ENCODE data around the gene WDR11. TPM values are rescaled to one million over a fixed set of nuclear protein-coding genes. Genes with fewer than 3 reads are reported as not detected.

WDR11 gene
- total RNA-seq, 1 donor from 2014 or later: 61.2 TPM

DNA sequence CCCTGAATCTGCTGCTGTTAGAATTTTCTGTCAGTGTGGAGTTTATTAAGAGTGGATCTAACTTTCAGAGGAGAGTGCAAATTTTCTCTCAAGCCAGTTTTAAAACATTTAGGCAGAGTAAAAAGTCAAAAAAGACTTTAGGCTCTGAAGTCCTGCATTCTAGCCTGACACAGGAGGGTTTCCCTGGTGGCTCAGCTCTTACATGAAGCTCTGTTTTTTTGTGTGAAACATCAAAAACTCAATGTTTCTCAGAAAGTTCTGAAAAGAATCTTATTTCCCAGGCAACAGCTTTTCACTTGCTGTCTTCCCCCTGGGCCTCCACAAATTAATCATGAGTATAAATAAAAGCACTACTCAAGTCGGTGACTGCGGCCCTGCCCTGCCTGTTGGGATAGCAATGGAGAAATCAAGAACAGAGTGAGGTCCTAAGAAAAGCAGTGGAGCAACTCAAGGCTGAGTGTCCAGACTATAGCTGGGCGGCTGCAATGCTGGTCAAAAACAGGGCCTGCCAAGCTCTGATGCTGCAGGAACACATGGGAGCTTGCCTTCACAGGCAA lies 22.3 kb upstream of the WDR11 start:
- Mint-ChIP-seq H3K27ac (ENCODE audit: unreplicated experiment) (no peak overlapping the region), H3K27me3 (ENCODE audit: unreplicated experiment) (no peaks in the 10 kb centered on the region), H3K4me3 (ENCODE audit: unreplicated experiment) (no peak overlapping the region), H3K4me1 (ENCODE audit: unreplicated experiment) (no peaks in the 10 kb centered on the region), H3K9me3 (ENCODE audit: unreplicated experiment) (no peaks in the 10 kb centered on the region), H3K36me3 (ENCODE audit: low read depth, unreplicated experiment) (no peaks in the 10 kb centered on the region)
- DNase-seq (ENCODE audit: low spot score): no peak
- TF ChIP-seq, protein P1, sequence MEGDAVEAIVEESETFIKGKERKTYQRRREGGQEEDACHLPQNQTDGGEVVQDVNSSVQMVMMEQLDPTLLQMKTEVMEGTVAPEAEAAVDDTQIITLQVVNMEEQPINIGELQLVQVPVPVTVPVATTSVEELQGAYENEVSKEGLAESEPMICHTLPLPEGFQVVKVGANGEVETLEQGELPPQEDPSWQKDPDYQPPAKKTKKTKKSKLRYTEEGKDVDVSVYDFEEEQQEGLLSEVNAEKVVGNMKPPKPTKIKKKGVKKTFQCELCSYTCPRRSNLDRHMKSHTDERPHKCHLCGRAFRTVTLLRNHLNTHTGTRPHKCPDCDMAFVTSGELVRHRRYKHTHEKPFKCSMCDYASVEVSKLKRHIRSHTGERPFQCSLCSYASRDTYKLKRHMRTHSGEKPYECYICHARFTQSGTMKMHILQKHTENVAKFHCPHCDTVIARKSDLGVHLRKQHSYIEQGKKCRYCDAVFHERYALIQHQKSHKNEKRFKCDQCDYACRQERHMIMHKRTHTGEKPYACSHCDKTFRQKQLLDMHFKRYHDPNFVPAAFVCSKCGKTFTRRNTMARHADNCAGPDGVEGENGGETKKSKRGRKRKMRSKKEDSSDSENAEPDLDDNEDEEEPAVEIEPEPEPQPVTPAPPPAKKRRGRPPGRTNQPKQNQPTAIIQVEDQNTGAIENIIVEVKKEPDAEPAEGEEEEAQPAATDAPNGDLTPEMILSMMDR (IDR thresholded peaks at IDR 0.05; ENCODE audit: unreplicated experiment): no peak

DNA sequence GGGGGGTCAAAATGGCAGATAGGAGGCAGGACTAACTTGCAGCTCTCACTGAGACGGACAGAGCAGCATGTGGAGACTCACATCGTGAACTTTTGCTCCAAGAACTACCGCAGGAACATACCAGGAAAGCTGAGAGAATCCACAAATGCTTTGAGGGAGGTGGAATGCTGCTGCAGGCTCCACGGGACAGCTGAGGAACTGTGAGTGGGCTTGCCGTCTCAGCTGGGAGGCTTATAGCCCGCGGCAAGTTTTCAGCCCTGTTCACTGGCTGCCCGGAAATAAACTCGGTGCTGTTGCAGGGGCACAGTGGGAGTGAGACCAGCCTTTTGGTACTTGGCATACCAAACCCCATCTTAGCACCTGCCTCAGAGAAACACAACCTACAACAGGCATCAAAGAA lies 19.1 kb upstream of the WDR11 start:
- Mint-ChIP-seq H3K27me3 (ENCODE audit: unreplicated experiment) (no peaks in the 10 kb centered on the region), H3K36me3 (ENCODE audit: low read depth, unreplicated experiment) (no peaks in the 10 kb centered on the region), H3K9me3 (ENCODE audit: unreplicated experiment) (no peaks in the 10 kb centered on the region), H3K27ac (ENCODE audit: unreplicated experiment) (no peak overlapping the region), H3K4me3 (ENCODE audit: unreplicated experiment) (no peak overlapping the region), H3K4me1 (ENCODE audit: unreplicated experiment) (no peaks in the 10 kb centered on the region)
- DNase-seq (ENCODE audit: low spot score): no peak
- TF ChIP-seq, protein P1 (IDR thresholded peaks at IDR 0.05; ENCODE audit: unreplicated experiment): no peak

DNA sequence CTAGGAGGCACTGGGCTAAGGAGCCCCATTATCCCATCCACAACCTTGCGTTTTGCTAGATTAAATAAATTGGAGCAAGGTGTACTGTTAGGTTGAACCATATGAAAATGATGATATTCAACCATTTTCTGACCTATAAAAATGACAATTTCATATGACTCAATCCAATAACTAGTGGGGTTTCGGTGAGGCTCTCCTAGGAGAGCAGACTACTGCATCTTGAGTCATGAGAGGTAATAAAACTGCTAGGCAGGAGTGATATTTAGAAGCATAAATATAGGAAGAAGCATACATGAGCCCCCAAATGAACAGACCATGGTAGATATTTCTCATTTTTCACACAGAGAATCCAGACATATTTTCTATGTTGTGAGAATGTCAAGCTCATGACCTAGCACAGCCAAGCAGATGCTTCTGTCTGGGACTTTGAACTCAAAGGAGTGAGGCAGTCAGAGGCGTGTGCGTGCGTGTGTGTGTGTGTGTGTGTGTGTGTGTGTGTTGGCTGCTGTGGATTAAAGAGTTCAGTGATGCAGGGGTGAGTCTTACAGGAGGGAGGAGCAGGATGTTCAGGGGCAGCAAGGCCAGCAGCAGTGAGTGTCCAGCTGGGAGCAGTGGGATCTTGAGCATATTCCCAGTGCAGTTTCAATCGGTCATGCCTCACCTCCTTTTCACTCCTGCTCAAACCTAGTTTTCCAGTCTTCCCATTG lies 17.8 kb upstream of the WDR11 start:
- H3K4me1 Mint-ChIP-seq (ENCODE audit: unreplicated experiment): no peaks in the 10 kb centered on the region
- DNase-seq (ENCODE audit: low spot score): no peak
- no peaks in the 10 kb centered on the region for H3K36me3 Mint-ChIP-seq (ENCODE audit: low read depth, unreplicated experiment)
- H3K27ac Mint-ChIP-seq (ENCODE audit: unreplicated experiment): no peak overlapping the region
- no peak overlapping the region for H3K4me3 Mint-ChIP-seq (ENCODE audit: unreplicated experiment)
- H3K27me3 Mint-ChIP-seq (ENCODE audit: unreplicated experiment): no peaks in the 10 kb centered on the region
- H3K9me3 Mint-ChIP-seq (ENCODE audit: unreplicated experiment): no peaks in the 10 kb centered on the region
- TF ChIP-seq, protein P1 (IDR thresholded peaks at IDR 0.05; ENCODE audit: unreplicated experiment): no peak

DNA sequence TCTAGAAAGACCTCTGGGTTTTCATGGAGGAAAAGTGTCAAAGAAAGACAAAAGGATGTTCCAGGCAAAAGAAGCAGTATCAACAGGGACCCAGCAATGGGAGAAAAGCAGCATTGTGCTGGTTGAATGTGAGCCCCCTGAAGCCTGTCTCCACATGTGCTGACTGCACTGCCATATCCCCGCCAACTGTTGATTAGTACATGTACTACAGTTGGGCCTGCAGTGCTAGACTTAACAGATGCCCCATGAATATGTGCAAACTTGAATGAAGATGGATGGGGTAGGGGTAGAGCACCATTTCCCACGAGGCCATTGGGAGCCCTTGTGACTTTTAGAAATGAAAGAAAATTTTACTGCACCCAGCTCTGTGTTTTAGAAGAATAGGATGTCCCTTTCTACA lies 15.6 kb upstream of the WDR11 start:
- no peaks in the 10 kb centered on the region for H3K9me3 Mint-ChIP-seq (ENCODE audit: unreplicated experiment)
- no peaks in the 10 kb centered on the region for H3K4me1 Mint-ChIP-seq (ENCODE audit: unreplicated experiment)
- no peak overlapping the region for H3K27ac Mint-ChIP-seq (ENCODE audit: unreplicated experiment)
- no peak for DNase-seq (ENCODE audit: low spot score)
- no peak overlapping the region for H3K4me3 Mint-ChIP-seq (ENCODE audit: unreplicated experiment)
- TF ChIP-seq, protein P1 (IDR thresholded peaks at IDR 0.05; ENCODE audit: unreplicated experiment): no peak
- H3K36me3 Mint-ChIP-seq (ENCODE audit: low read depth, unreplicated experiment): no peaks in the 10 kb centered on the region
- no peaks in the 10 kb centered on the region for H3K27me3 Mint-ChIP-seq (ENCODE audit: unreplicated experiment)

DNA sequence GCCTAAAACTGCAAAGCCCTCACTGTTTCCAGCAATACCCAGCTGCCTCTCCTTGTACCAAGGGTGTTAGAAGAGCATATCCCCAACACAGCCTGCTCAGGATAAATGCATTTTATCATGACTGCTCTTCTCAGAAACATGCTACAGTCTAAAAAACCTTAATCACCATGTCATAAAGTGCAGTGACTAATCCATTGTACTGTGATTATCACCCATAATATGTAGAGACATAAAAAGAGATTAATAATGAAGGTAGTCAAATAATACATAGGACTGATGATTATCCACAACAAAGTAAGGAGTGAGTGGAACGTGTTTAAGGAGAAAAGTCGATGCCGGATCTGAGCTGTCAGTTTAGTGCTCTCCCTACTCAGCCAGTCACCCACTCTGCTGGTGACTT lies 12.2 kb upstream of the WDR11 start:
- Mint-ChIP-seq H3K27ac (ENCODE audit: unreplicated experiment) (no peak overlapping the region), H3K4me1 (ENCODE audit: unreplicated experiment) (no peaks in the 10 kb centered on the region), H3K4me3 (ENCODE audit: unreplicated experiment) (no peak overlapping the region), H3K9me3 (ENCODE audit: unreplicated experiment) (no peaks in the 10 kb centered on the region), H3K36me3 (ENCODE audit: low read depth, unreplicated experiment) (no peaks in the 10 kb centered on the region), H3K27me3 (ENCODE audit: unreplicated experiment) (no peaks in the 10 kb centered on the region)
- TF ChIP-seq, protein P1 (IDR thresholded peaks at IDR 0.05; ENCODE audit: unreplicated experiment): no peak
- DNase-seq (ENCODE audit: low spot score): no peak
